GM12878 (cell line): Measurements from ENCODE around the gene ZBTB48. TPM values are rescaled to one million over a fixed set of nuclear protein-coding genes. Genes with fewer than 3 reads are reported as not detected.

Experiments
- ATAC-seq: fragments of 200-7000 bp; cut with Tn5 transposase; 3 replicates; pipeline ENCODE4 v1.9.1; 2020; ENCODE audit warnings: mild to moderate bottlenecking, moderate library complexity
- BruUV-seq: library from RNA; stranded (reverse); fragments of 400-500 nt; replicated peaks from 2 replicates; lab custom pipeline; 2021; lab: Mats Ljungman, UMichigan
- CTCF ChIA-PET: fragments of 300-600 bp; sonication (Branson Sonifier 250); formaldehyde crosslinking; extraction: SDS; loops from one replicate; lab custom pipeline; 2021; ENCODE audit warnings: inconsistent platforms; lab: Yijun Ruan, JAX
- POLR2A ChIA-PET: fragments of 350-600 bp; formaldehyde crosslinking; extraction: SDS; loops from one replicate; lab custom pipeline; 2021; ENCODE audit warnings: inconsistent platforms; lab: Charles Lee
- RAD21 ChIA-PET: fragments of 300-600 bp; sonication (Branson Sonifier 250); formaldehyde crosslinking; loops from one replicate; lab custom pipeline; 2023; ENCODE audit warnings: antibody characterized with exemption; ENCODE audit not compliant: unreplicated experiment; lab: Charles Lee
- SMC1A ChIA-PET: fragments of 300-600 bp; sonication (Branson Sonifier 250); formaldehyde crosslinking; loops from one replicate; lab custom pipeline; 2023; ENCODE audit not compliant: unreplicated experiment, uncharacterized antibody; lab: Charles Lee
- DNase-seq: peaks from one replicate; pipeline ENCODE4 v3.0.0-alpha.2; 2011; ENCODE audit warnings: low read depth, low spot score
- FAIRE-seq: peaks from 3 replicates; lab custom pipeline; 2011; peaks lifted over from hg19 to GRCh38; lab: Jason Lieb, UNC
- H2AFZ ChIP-seq: 2 replicates; pipeline ENCODE4 v1.6.0; 2011; ENCODE audit warnings: low read depth, low read length, control low read depth; ENCODE audit not compliant: control insufficient read depth
- H3K27ac ChIP-seq: 2 replicates; pipeline ENCODE4 v1.5.1; 2011; ENCODE audit warnings: control low read depth; ENCODE audit not compliant: control insufficient read depth, insufficient read depth
- H3K27me3 ChIP-seq, 2 experiments: replicated peaks in 1 of 2; 2 replicates each; pipeline versions ENCODE4 v1.6.0 to v1.6.1; 2011; ENCODE audit warnings: low read length in 1 of 2; ENCODE audit not compliant: control insufficient read depth in 2 of 2, insufficient read depth in 2 of 2
- H3K36me3 ChIP-seq, 2 experiments: 2 replicates each; pipeline ENCODE4 v1.5.1; 2011; ENCODE audit warnings: low read length in 1 of 2; ENCODE audit not compliant: control insufficient read depth in 2 of 2, insufficient read depth in 2 of 2
- H3K4me1 ChIP-seq: 2 replicates; pipeline ENCODE4 v1.6.1; 2011; ENCODE audit warnings: mild to moderate bottlenecking, low read length, moderate library complexity, mixed read lengths; ENCODE audit not compliant: control insufficient read depth, insufficient read depth
- H3K4me2 ChIP-seq: 2 replicates; pipeline ENCODE4 v1.6.0; 2011; ENCODE audit warnings: control low read depth; ENCODE audit not compliant: control insufficient read depth, insufficient read depth
- H3K4me3 ChIP-seq: fragments of 200-600 bp; sonication (generic); 2 replicates; pipeline ENCODE4 v1.5.1; 2016
- H3K79me2 ChIP-seq: 2 replicates; pipeline ENCODE4 v1.6.0; 2011; ENCODE audit warnings: low read length; ENCODE audit not compliant: control insufficient read depth, insufficient read depth
- H3K9ac ChIP-seq: 2 replicates; pipeline ENCODE4 v1.8.0; 2011; ENCODE audit warnings: low read length, control low read depth, mixed read lengths; ENCODE audit not compliant: control insufficient read depth, insufficient read depth
- H3K9me3 ChIP-seq: replicated peaks from 3 replicates; pipeline ENCODE4 v1.5.1; 2011; ENCODE audit warnings: mild to moderate bottlenecking, low read length; ENCODE audit not compliant: control insufficient read depth, insufficient read depth
- H4K20me1 ChIP-seq: 2 replicates; pipeline ENCODE4 v1.6.0; 2011; ENCODE audit not compliant: control insufficient read depth, insufficient read depth
- DPF2 ChIP-seq: fragments of 450-650 bp; IDR thresholded peaks from 2 replicates; pipeline ENCODE4 v1.6.1; 2017; ENCODE audit warnings: mild to moderate bottlenecking
- EED ChIP-seq: sonication (generic); IDR thresholded peaks from 2 replicates; pipeline ENCODE4 v1.6.1; 2016; ENCODE audit warnings: antibody characterized with exemption, low read depth
- ETV6 ChIP-seq, 2 experiments: fragments of 450-650 bp in 1 of 2; IDR thresholded peaks in 1 of 2; conservative IDR thresholded peaks in 1 of 2; 2 replicates each; pipeline ENCODE4 v1.6.1; 2014; ENCODE audit warnings: antibody characterized with exemption in 1 of 2, borderline replicate concordance in 1 of 2, low read depth in 1 of 2, mild to moderate bottlenecking in 1 of 2, moderate library complexity in 1 of 2
- HDAC6 ChIP-seq: fragments of 200-600 bp; sonication (generic); IDR thresholded peaks from one replicate; pipeline ENCODE4 v1.8.0; 2017; ENCODE audit warnings: antibody characterized with exemption; ENCODE audit not compliant: unreplicated experiment
- IKZF1 ChIP-seq: fragments of 450-650 bp; conservative IDR thresholded peaks from 2 replicates; pipeline ENCODE4 v1.6.1; 2017; ENCODE audit warnings: antibody characterized with exemption, mild to moderate bottlenecking
- PAX8 ChIP-seq: fragments of 450-650 bp; IDR thresholded peaks from 2 replicates; pipeline ENCODE4 v1.6.1; 2017; ENCODE audit warnings: mild to moderate bottlenecking, moderate library complexity
- POLR2AphosphoS5 ChIP-seq: IDR thresholded peaks from 2 replicates; pipeline ENCODE4 v1.6.1; 2011; ENCODE audit warnings: mild to moderate bottlenecking, low read length, inconsistent platforms
- RAD51 ChIP-seq: fragments of 450-650 bp; IDR thresholded peaks from 2 replicates; pipeline ENCODE4 v1.6.1; 2016; ENCODE audit warnings: moderate library complexity, mild to moderate bottlenecking, inconsistent platforms
- SMAD1 ChIP-seq: fragments of 450-650 bp; IDR thresholded peaks from 2 replicates; pipeline ENCODE4 v1.6.1; 2018; ENCODE audit warnings: mild to moderate bottlenecking, low read depth; ENCODE audit not compliant: partially characterized antibody
- SMARCA5 ChIP-seq: fragments of 450-650 bp; IDR thresholded peaks from 2 replicates; pipeline ENCODE4 v1.6.1; 2017; ENCODE audit warnings: mild to moderate bottlenecking
- SUPT20H ChIP-seq: IDR thresholded peaks from 2 replicates; pipeline ENCODE4 v1.6.1; 2011; ENCODE audit warnings: low read depth, mild to moderate bottlenecking, low read length, moderate library complexity, borderline replicate concordance; ENCODE audit not compliant: control insufficient read depth
- TARDBP ChIP-seq: IDR thresholded peaks from 2 replicates; pipeline ENCODE4 v1.6.1; 2016; ENCODE audit warnings: borderline replicate concordance
- ZNF384 ChIP-seq: IDR thresholded peaks from 2 replicates; pipeline ENCODE4 v1.6.1; 2012; ENCODE audit warnings: low read depth, mild to moderate bottlenecking, low read length, improper control_type of control experiment, borderline replicate concordance
- WGBS: methylation state at CpG from one replicate; pipeline ENCODE4 v1.1.6; 2016; ENCODE audit warnings: low lambda C conversion rate; ENCODE audit not compliant: insufficient replicate concordance, insufficient coverage; ENCODE audit errors: missing lambda C conversion rate; 5-methylcytosine and 5-hydroxymethylcytosine counted together
- in situ Hi-C: fragments of 300-500 bp; cut with MboI; formaldehyde crosslinking; loops from 9 replicates; pipeline ENCODE4 v1.14.3; 2018; ENCODE audit warnings: mixed read lengths
- intact Hi-C: fragments of 100-400 bp; cut with micrococcal nuclease; formaldehyde crosslinking; loops from one replicate; pipeline ENCODE4 v1.14.2; 2022; ENCODE audit not compliant: unreplicated experiment
- polyA plus RNA-seq, 11 experiments: library from polyadenylated mRNA; depleted of rRNA in 4 of 11; unstranded in 6 of 11; stranded (reverse) in 5 of 11; fragments of >200 nt; fragmentation: Nextera tagmentation in 4 of 11; fragmentation: Illumina TruSeq in 1 of 11; extraction: Ambion mirVana in 4 of 11; extraction: Trizol in 1 of 11; gene quantifications; 1 replicate in 1 of 11; 2 replicates in 10 of 11; pipeline versions ENCODE4 v1.2.1 to v1.2.3, GENCODE V29; 2011 to 2016; ENCODE audit warnings: inconsistent platforms in 2 of 11, missing spikeins in 2 of 11, low read depth in 1 of 11
- total RNA-seq, 4 experiments: library from RNA; depleted of rRNA in 3 of 4; stranded (reverse); fragments of >200 nt in 3 of 4; fragmentation: Illumina TruSeq in 1 of 4; extraction: Trizol in 1 of 4; gene quantifications; 2 replicates each; pipeline versions ENCODE4 v1.2.1 to v1.2.3, GENCODE V29; 2013 to 2021
- TF ChIP-seq, protein P1 (sequence below): fragments of 450-650 bp; IDR thresholded peaks from 2 replicates; pipeline ENCODE4 v1.6.1; 2016; ENCODE audit warnings: mild to moderate bottlenecking
- TF ChIP-seq, protein P2 (sequence below): fragments of 450-650 bp; IDR thresholded peaks from 2 replicates; pipeline ENCODE4 v1.6.1; 2018; ENCODE audit warnings: borderline replicate concordance, mild to moderate bottlenecking; ENCODE audit not compliant: partially characterized antibody
- TF ChIP-seq, protein P3 (sequence below): IDR thresholded peaks from 2 replicates; pipeline ENCODE4 v1.6.1; 2011; ENCODE audit warnings: borderline replicate concordance, low read depth, mild to moderate bottlenecking, moderate library complexity, mixed read lengths, low read length; ENCODE audit not compliant: insufficient read depth; ENCODE audit errors: extremely low read length
- TF ChIP-seq, protein P4 (sequence below): IDR thresholded peaks from 2 replicates; pipeline ENCODE4 v1.6.1; 2012; ENCODE audit warnings: low read depth, low read length, improper control_type of control experiment

Gene ZBTB48
- total and polyA plus RNA-seq, 10 of the 15 experiments (the other 5 are each of a cell fraction or from before 2014, with no cell fraction given), result 1.00 to 25.3 (median 16.7) TPM

DNA sequence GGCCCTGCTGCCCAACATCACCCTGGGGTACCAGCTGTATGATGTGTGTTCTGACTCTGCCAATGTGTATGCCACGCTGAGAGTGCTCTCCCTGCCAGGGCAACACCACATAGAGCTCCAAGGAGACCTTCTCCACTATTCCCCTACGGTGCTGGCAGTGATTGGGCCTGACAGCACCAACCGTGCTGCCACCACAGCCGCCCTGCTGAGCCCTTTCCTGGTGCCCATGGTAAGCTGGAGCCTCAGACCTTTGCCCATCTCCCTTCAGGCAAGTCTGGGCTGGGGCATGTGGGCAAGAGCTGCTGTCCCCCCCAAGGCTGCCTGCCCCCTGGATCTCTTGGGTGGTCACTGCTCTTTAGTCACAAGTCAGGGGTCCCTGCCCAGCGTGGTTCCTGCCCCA, 8.8 kb upstream of the ZBTB48 start:
- TF ChIP-seq POLR2AphosphoS5 (no peak), DPF2 (no peak), IKZF1 (no peak), HDAC6 (no peak), SUPT20H (no peak), SMAD1 (no peak), ZNF384 (no peak), RAD51 (no peak), EED (no peak), ETV6 (conservative IDR thresholded peaks at IDR 0.05 in 1 of 2, IDR thresholded peaks at IDR 0.05 in 1 of 2; ENCODE audit: borderline replicate concordance in 1 of 2, low read depth in 1 of 2) (no peak), SMARCA5 (no peak), PAX8 (no peak), TARDBP (no peak)
- TF ChIP-seq, protein P1, sequence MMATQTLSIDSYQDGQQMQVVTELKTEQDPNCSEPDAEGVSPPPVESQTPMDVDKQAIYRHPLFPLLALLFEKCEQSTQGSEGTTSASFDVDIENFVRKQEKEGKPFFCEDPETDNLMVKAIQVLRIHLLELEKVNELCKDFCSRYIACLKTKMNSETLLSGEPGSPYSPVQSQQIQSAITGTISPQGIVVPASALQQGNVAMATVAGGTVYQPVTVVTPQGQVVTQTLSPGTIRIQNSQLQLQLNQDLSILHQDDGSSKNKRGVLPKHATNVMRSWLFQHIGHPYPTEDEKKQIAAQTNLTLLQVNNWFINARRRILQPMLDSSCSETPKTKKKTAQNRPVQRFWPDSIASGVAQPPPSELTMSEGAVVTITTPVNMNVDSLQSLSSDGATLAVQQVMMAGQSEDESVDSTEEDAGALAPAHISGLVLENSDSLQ, result no peak
- TF ChIP-seq, protein P2, sequence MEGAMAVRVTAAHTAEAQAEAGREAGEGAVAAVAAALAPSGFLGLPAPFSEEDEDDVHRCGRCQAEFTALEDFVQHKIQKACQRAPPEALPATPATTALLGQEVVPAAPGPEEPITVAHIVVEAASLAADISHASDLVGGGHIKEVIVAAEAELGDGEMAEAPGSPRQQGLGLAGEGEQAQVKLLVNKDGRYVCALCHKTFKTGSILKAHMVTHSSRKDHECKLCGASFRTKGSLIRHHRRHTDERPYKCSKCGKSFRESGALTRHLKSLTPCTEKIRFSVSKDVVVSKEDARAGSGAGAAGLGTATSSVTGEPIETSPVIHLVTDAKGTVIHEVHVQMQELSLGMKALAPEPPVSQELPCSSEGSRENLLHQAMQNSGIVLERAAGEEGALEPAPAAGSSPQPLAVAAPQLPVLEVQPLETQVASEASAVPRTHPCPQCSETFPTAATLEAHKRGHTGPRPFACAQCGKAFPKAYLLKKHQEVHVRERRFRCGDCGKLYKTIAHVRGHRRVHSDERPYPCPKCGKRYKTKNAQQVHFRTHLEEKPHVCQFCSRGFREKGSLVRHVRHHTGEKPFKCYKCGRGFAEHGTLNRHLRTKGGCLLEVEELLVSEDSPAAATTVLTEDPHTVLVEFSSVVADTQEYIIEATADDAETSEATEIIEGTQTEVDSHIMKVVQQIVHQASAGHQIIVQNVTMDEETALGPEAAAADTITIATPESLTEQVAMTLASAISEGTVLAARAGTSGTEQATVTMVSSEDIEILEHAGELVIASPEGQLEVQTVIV, result no peak
- TF ChIP-seq, protein P3, sequence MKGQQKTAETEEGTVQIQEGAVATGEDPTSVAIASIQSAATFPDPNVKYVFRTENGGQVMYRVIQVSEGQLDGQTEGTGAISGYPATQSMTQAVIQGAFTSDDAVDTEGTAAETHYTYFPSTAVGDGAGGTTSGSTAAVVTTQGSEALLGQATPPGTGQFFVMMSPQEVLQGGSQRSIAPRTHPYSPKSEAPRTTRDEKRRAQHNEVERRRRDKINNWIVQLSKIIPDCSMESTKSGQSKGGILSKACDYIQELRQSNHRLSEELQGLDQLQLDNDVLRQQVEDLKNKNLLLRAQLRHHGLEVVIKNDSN, result no peak
- TF ChIP-seq, protein P4, sequence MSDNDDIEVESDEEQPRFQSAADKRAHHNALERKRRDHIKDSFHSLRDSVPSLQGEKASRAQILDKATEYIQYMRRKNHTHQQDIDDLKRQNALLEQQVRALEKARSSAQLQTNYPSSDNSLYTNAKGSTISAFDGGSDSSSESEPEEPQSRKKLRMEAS, result no peak
- RAD21 ChIA-PET, result interaction anchor here (0.9 kb wide), 1 partner anchor 75 kb away, joined by 3 read pairs; no protein-coding TSS in a partner anchor
- CTCF ChIA-PET, result no interaction called here
- Histone ChIP-seq H3K27me3 (no peaks in the 10 kb centered on the region; a peak in 1 of 4 replicates), H3K27ac (no peak overlapping the region), H2AFZ (no peak overlapping the region), H3K4me2 (no peak overlapping the region), H3K36me3 (no peaks in the 10 kb centered on the region), H3K9me3 (no peaks in the 10 kb centered on the region; the same call in 1 of the 3 replicates), H3K4me3 (no peak overlapping the region), H3K9ac (no peak overlapping the region), H3K79me2 (no peaks in the 10 kb centered on the region), H4K20me1 (no peaks in the 10 kb centered on the region), H3K4me1 (no peaks in the 10 kb centered on the region)
- intact Hi-C loops, result no loop called here
- no TSS peak for BruUV-seq
- no peak for FAIRE-seq
- no peak for ATAC-seq
- no peak for DNase-seq
- POLR2A ChIA-PET, result interaction anchor here (0.5 kb wide), 1 partner anchor 204 kb away, joined by 4 read pairs; no protein-coding TSS in a partner anchor
- WGBS, result 30% methylated on average over 5 of the region's 5 CpGs
- SMC1A ChIA-PET, result no interaction called here
- in situ Hi-C loops, result no loop called here
